Globus pallidus (tissue), 1 donor: Measurements from ENCODE around the gene CXCL3.
"Not testable (repeated sequence)": the region's sequence is repeated elsewhere in the genome, so short reads cannot be mapped to it uniquely, and the experiment has no call there.

Experiments
- DNase-seq: peaks from one replicate; pipeline ENCODE4 v3.0.0-alpha.2; 2015; ENCODE audit warnings: low spot score

The CXCL3 gene

GRCh38 chr4:74038425-74039314, at the start of gene CXCL3:
Gene CXCL3 (minus strand): TSS chr4:74038689. CDS start chr4:74038611, 78 bp downstream.
- DNase-seq, result peak; percentile 16

GRCh38 chr4:74087481-74087880, 49.0 kb upstream of the CXCL3 start:
- DNase-seq, result no peak

GRCh38 chr4:74085669-74086068, 47.2 kb upstream of the CXCL3 start:
- no peak for DNase-seq

GRCh38 chr4:74084984-74085383, 46.5 kb upstream of the CXCL3 start:
- no peak for DNase-seq

DNA sequence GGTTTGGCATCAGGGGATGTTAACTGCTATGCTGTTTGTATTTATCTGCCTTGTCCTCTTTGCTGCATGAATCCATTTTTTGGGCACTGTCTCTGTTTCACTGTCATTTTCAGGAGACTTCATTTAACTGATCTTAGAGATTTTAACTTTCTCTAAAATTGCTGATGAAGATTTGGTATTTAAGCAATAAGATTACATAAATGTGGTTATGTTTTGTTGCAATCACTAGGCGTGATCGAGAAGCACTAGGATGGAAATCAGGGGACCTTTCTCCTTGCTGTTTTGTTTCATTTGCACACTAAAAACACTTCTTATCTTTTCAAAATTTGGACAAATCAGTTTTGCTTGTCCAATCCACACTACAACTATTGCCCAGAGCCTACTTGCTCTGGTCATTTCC, 45.1 kb upstream of the CXCL3 start:
- no peak for DNase-seq

DNA sequence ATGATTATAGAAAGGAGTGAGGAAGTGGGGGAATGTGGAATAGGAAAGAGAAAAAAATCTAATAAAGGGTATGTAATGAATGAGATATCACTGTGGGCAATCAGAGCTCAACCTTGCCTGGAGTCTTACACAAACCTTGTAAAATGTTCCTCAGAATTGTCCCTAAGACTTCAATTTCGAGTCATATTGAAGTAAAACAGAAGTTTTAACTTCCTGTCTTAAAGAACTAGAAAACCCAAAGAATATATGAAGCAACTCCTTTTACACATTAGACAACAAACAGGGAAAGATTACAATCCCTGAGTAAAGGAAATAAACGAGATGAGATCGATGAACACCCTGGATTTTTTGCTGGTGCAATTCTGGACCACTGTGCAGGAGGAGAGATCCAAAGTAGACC, 42.5 kb upstream of the CXCL3 start:
- no peak for DNase-seq

- not testable (repeated sequence) for DNase-seq
Observed at GRCh38 chr4:74080351-74080750, 41.9 kb upstream of the CXCL3 start.

GRCh38 chr4:74079024-74079423, 40.5 kb upstream of the CXCL3 start:
- not testable (repeated sequence) for DNase-seq

- DNase-seq, result no peak
Observed at GRCh38 chr4:74073358-74073757, 34.9 kb upstream of the CXCL3 start.

DNA sequence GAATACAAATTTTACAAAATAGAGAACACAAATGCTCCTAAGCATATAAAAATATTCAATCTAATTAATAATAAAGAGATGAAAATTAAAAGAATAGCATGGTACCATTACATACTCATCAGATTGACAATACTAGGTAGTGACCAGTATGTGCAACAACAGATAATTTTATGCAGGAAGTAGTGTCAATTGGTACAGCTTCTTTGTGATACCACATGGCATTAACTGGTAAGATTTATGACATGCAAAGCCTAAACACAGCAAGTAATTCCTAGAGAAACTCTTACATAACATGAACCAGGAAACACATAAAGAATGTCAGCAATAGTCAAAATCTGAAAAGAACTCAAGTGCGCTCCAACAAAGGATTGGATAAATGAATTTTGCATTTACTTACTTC, 34.2 kb upstream of the CXCL3 start:
- DNase-seq, result no peak

DNA sequence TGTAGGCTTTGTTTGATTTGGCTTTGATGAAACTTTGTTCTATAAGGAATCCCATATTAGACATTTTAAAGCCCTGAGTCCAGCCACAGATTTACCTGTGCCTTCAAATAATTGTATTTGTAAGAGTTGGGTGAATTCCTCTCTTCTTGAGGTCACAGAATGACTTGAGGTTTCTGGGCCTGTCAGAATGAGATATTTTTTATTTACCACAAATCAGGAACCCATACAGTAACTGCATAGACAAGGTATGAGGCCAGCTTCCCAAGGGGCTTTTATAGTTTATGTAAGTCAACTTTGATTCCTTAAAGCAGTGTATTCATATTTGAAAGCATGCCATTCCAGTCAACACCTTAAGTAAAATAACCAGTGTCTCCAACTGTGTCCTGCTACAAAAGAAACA, 29.1 kb upstream of the CXCL3 start:
- DNase-seq, result no peak

- no peak for DNase-seq
Observed at GRCh38 chr4:74066232-74066631, 27.7 kb upstream of the CXCL3 start.

DNA sequence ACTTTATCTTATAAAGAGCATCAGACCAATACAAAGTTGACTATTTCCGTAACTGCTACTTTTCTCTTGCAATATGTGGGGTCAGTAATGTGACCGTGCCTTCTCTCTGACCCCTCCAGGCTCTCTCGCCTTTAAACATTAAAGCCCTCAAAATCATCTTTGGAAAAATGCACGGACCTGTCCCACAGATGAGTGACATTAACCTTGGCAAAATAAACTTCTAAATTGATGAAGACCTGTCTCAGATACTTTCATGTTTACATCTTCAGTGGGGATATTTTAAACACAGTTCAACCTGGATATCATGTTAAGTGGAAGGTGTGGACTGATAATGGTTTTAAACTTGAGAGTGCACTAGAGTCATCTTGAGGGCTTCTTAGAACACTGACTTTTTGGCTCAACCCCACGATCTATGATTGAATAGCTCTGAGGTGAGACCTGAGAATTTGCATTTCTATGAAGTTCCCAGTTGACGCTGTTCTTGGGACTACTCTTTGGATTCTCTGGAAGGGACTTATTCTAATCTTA, 26.7 kb upstream of the CXCL3 start:
- no peak for DNase-seq

GRCh38 chr4:74063859-74064258, 25.4 kb upstream of the CXCL3 start:
- DNase-seq, result no peak

GRCh38 chr4:74062953-74063352, 24.5 kb upstream of the CXCL3 start:
- no peak for DNase-seq

- no peak for DNase-seq
Observed at GRCh38 chr4:74061430-74061829, 22.9 kb upstream of the CXCL3 start.

DNA sequence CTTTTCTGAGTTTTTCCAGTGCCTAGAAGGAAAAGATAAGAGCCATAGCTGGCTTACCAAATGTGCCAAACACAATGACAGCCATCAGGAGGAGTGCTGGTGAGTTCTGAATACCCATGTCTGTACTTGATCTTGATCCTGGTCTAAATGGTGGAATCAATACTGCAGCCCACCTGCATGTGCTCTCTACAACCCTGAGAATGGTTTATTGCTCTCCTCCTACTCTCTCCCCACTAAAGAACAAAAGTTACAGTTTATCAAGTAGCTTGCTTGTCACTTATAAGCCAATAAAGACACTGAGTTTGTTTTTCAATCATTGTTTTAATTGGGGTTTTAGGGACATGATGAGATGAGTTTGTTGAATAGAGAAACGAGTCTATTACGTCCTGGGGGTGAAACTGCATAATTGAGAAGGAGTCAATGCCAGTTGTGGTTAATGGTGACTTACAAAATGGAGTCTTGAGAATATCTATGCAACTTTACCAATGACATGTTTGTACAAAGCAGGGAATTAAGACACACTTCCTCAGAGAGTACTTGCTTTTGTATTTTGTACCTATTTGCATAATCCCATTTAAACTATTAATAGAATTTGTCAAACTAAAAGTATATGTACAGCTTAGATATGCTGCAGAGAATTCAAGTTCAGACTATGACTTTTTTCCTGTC, 20.8 kb upstream of the CXCL3 start:
- DNase-seq, result no peak

DNA sequence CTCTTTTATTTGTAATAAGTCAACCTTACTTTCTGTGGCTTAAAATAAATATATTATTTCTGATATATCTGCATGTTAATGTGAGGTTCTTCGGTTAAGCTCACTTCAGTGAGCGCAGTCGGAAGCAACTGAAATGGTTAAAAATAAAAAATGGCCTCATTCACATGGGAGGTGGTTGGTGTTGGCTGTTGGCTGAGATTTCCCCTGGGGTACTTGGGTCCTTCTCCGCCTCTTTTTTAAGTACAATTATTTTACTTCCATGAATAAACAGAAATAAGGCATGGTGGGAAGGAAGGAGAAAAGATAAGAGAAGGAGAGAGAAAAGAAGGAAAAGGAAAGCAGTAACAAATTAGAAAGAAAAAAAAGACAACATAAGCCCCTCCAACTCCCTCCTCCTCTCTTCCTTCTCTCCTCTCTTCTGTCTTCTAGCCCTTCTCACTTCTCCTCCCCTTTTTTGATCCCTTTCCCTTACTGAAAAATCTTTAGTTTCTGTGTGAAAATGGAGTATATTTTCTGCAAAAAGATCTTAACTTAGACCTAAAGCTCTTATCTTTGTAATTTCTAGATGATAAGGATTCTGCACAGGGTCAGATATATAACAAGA, 19.7 kb upstream of the CXCL3 start:
- DNase-seq, result no peak

GRCh38 chr4:74057588-74057987, 19.1 kb upstream of the CXCL3 start:
- no peak for DNase-seq

- DNase-seq, result no peak
Observed at GRCh38 chr4:74056858-74057562, 18.5 kb upstream of the CXCL3 start.

- no peak for DNase-seq
Observed at GRCh38 chr4:74056114-74056857, 17.8 kb upstream of the CXCL3 start.
